ENCODE measurements around the gene APOA1.

Gene APOA1

GRCh38 chr11:116849486-116849885 is 12.1 kb upstream of the APOA1 start:
- no peak for DNase-seq
- Histone ChIP-seq H3K9me3 (no peaks in the 10 kb centered on the region), H3K36me3 (peaks cover 70% of the 10 kb centered on the region), H3K27me3 (no peaks in the 10 kb centered on the region), H3K4me3 (ENCODE audit: low read depth, low read length) (no peak overlapping the region), H3K4me1 (no peaks in the 10 kb centered on the region)
- TF ChIP-seq, protein P1, sequence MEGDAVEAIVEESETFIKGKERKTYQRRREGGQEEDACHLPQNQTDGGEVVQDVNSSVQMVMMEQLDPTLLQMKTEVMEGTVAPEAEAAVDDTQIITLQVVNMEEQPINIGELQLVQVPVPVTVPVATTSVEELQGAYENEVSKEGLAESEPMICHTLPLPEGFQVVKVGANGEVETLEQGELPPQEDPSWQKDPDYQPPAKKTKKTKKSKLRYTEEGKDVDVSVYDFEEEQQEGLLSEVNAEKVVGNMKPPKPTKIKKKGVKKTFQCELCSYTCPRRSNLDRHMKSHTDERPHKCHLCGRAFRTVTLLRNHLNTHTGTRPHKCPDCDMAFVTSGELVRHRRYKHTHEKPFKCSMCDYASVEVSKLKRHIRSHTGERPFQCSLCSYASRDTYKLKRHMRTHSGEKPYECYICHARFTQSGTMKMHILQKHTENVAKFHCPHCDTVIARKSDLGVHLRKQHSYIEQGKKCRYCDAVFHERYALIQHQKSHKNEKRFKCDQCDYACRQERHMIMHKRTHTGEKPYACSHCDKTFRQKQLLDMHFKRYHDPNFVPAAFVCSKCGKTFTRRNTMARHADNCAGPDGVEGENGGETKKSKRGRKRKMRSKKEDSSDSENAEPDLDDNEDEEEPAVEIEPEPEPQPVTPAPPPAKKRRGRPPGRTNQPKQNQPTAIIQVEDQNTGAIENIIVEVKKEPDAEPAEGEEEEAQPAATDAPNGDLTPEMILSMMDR (IDR thresholded peaks at IDR 0.05; ENCODE audit: low read depth, low read length) = no peak

DNA sequence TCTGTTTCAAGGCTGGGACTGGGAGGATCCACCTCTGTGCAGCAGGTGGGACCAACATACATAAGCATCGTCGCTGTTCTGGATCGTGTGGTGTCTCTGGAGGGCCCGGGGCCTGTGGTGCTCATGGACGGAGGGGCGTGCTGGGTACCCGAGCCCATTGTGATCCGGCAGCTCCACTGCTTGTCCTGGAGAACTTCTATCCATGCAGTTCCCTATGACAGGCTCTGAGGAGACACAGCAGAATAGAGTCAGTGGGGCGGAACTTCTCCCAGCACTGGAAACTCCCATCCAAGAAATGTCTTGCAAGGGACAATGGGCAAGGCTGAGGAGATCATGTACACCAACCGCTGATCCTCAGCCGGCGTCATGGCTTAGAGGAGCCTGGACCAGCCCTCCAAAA is 11.6 kb upstream of the APOA1 start:
- TF ChIP-seq, protein P1 (IDR thresholded peaks at IDR 0.05; ENCODE audit: low read depth, low read length) = no peak
- no peak for DNase-seq

GRCh38 chr11:116847612-116848011 is 10.2 kb upstream of the APOA1 start:
- Histone ChIP-seq H3K9me3 (no peaks in the 10 kb centered on the region), H3K4me1 (no peaks in the 10 kb centered on the region), H3K4me3 (ENCODE audit: low read depth, low read length) (no peak overlapping the region), H3K27me3 (no peaks in the 10 kb centered on the region), H3K36me3 (peaks cover 56% of the 10 kb centered on the region)
- TF ChIP-seq, protein P1 (IDR thresholded peaks at IDR 0.05; ENCODE audit: low read depth, low read length) = no peak
- DNase-seq = no peak

More for the DNA sequence above, 11.6 kb upstream of the APOA1 start:
- H3K36me3 ChIP-seq = peaks cover 65% of the 10 kb centered on the region
- no peaks in the 10 kb centered on the region for H3K27me3 ChIP-seq
- H3K4me3 ChIP-seq (ENCODE audit: low read depth, low read length) = no peak overlapping the region
- H3K4me1 ChIP-seq = no peaks in the 10 kb centered on the region
- H3K9me3 ChIP-seq = no peaks in the 10 kb centered on the region

- no peak for DNase-seq
- Histone ChIP-seq H3K4me1 (no peaks in the 10 kb centered on the region), H3K9me3 (no peaks in the 10 kb centered on the region), H3K36me3 (peaks cover 42% of the 10 kb centered on the region), H3K4me3 (ENCODE audit: low read depth, low read length) (no peak overlapping the region), H3K27me3 (no peaks in the 10 kb centered on the region)
- TF ChIP-seq, protein P1 (IDR thresholded peaks at IDR 0.05; ENCODE audit: low read depth, low read length) = no peak
These were observed 7.3 kb upstream of the APOA1 start for GRCh38 chr11:116844722-116845121.

- DNase-seq = no peak
- H3K9me3 ChIP-seq = no peaks in the 10 kb centered on the region
- peaks cover 35% of the 10 kb centered on the region for H3K36me3 ChIP-seq
- no peaks in the 10 kb centered on the region for H3K27me3 ChIP-seq
- H3K4me1 ChIP-seq = no peaks in the 10 kb centered on the region
- no peak overlapping the region for H3K4me3 ChIP-seq (ENCODE audit: low read depth, low read length)
- TF ChIP-seq, protein P1 (IDR thresholded peaks at IDR 0.05; ENCODE audit: low read depth, low read length) = no peak
These were observed 6.2 kb upstream of the APOA1 start for GRCh38 chr11:116843661-116844060.

DNA sequence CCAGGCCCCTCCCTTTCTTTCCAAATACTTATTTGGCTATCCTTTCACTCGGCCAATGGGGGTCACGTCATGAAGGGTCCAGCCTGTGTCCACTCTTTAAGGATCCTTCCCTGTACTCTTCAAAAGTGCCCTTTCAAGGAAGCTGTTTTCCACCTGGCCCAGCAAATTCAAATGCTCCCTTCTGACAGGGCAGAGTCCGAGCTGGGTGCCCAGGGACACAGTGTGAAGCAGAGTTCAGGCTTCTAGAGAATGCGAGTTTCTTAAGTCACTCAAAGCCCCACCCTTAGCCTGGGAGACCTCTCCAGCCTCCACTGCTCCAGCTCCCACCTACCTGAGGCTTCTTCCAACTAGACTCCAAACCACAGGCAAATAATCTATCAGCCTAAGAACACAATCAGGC is 5.5 kb upstream of the APOA1 start:
- DNase-seq = no peak
- Histone ChIP-seq H3K4me3 (ENCODE audit: low read depth, low read length) (no peak overlapping the region), H3K4me1 (no peaks in the 10 kb centered on the region), H3K9me3 (no peaks in the 10 kb centered on the region), H3K27me3 (no peaks in the 10 kb centered on the region), H3K36me3 (peaks cover 30% of the 10 kb centered on the region)
- TF ChIP-seq, protein P1 (IDR thresholded peaks at IDR 0.05; ENCODE audit: low read depth, low read length) = no peak

Data from BE2C (cell line).